HL-60 (cell line): ENCODE data around the gene UPK1B.

Experiments
- DNase-seq, 2 experiments: peaks; one replicate each; pipeline ENCODE4 v3.0.0-alpha.2; 2010 to 2020; ENCODE audit warnings: low read depth in 1 of 2, low spot score in 1 of 2
- H3K27ac ChIP-seq: fragments of 250-450 bp; sonication (Bioruptor Pico); replicated peaks from 2 replicates; pipeline ENCODE4 v1.5.1; 2020; ENCODE audit warnings: mild to moderate bottlenecking, moderate library complexity
- H3K27me3 ChIP-seq: fragments of 250-450 bp; sonication (Bioruptor Pico); 2 replicates; pipeline ENCODE4 v1.5.1; 2021; ENCODE audit warnings: mild to moderate bottlenecking, moderate library complexity; ENCODE audit not compliant: insufficient read depth, poor library complexity, severe bottlenecking
- H3K4me3 ChIP-seq: replicated peaks from 2 replicates; pipeline ENCODE4 v1.5.1; 2011; ENCODE audit warnings: mild to moderate bottlenecking, control low read depth, low read length; ENCODE audit not compliant: insufficient read depth
- CTCF ChIP-seq: IDR thresholded peaks from one replicate; pipeline ENCODE4 v1.5.1; 2011; ENCODE audit warnings: low read length, control low read depth, inconsistent platforms; ENCODE audit not compliant: insufficient read depth
- GABPA ChIP-seq: IDR thresholded peaks from 2 replicates; pipeline ENCODE4 v1.6.1; 2012; ENCODE audit warnings: low read depth
- POLR2AphosphoS5 ChIP-seq: IDR thresholded peaks from 2 replicates; pipeline ENCODE4 v1.6.1; 2012; ENCODE audit warnings: low read depth
- REST ChIP-seq: IDR thresholded peaks from 2 replicates; pipeline ENCODE4 v1.6.1; 2012; ENCODE audit warnings: low read depth; ENCODE audit not compliant: insufficient replicate concordance
- SPI1 ChIP-seq: IDR thresholded peaks from 2 replicates; pipeline ENCODE4 v1.6.1; 2012; ENCODE audit warnings: low read depth, mild to moderate bottlenecking, borderline replicate concordance

Gene UPK1B

GRCh38 chr3:119184796-119185570 lies 11.6 kb downstream of the UPK1B start:
- Histone ChIP-seq H3K4me3 (no peak overlapping the region), H3K27me3 (no peaks in the 10 kb centered on the region), H3K27ac (no peak overlapping the region)
- TF ChIP-seq CTCF (no peak), REST (no peak), POLR2AphosphoS5 (no peak), SPI1 (no peak), GABPA (no peak)
- no peak for DNase-seq

GRCh38 chr3:119187266-119187665 lies 13.9 kb downstream of the UPK1B start:
- H3K27ac ChIP-seq: no peak overlapping the region
- no peak for TF ChIP-seq POLR2AphosphoS5
- TF ChIP-seq CTCF: no peak
- no peak for TF ChIP-seq GABPA
- TF ChIP-seq REST: no peak
- TF ChIP-seq SPI1: no peak

GRCh38 chr3:119191800-119192199 lies 18.4 kb downstream of the UPK1B start:
- Histone ChIP-seq H3K27ac (no peak overlapping the region), H3K4me3 (no peak overlapping the region), H3K27me3 (no peaks in the 10 kb centered on the region)
- no peak for DNase-seq
- TF ChIP-seq POLR2AphosphoS5: no peak
- no peak for TF ChIP-seq CTCF
- no peak for TF ChIP-seq GABPA
- TF ChIP-seq REST: no peak
- no peak for TF ChIP-seq SPI1

More at GRCh38 chr3:119187266-119187665, 13.9 kb downstream of the UPK1B start:
- no peaks in the 10 kb centered on the region for H3K27me3 ChIP-seq
- no peak for DNase-seq
- no peak overlapping the region for H3K4me3 ChIP-seq
